Suprapubic skin (tissue), 4 donors: ENCODE data around the gene GARIN5A. TPM values are rescaled to one million over a fixed set of nuclear protein-coding genes. Genes with fewer than 3 reads are reported as not detected.

Source experiments
- DNase-seq, 2 donors: peaks; one replicate each; pipeline ENCODE4 v3.0.0-alpha.2; 2019; ENCODE audit warnings: low spot score in 2 of 2
- H3K27ac ChIP-seq: fragments of 200-600 bp; sonication (generic); one replicate; pipeline ENCODE4 v1.5.1; 2019
- H3K27me3 ChIP-seq: fragments of 200-600 bp; sonication (generic); one replicate; pipeline ENCODE4 v1.5.1; 2019
- H3K36me3 ChIP-seq: fragments of 200-600 bp; sonication (generic); one replicate; pipeline ENCODE4 v1.5.1; 2019
- H3K4me1 ChIP-seq: fragments of 200-600 bp; sonication (generic); one replicate; pipeline ENCODE4 v1.5.1; 2019
- H3K4me3 ChIP-seq: fragments of 200-600 bp; sonication (generic); one replicate; pipeline ENCODE4 v1.5.1; 2019; ENCODE audit warnings: mild to moderate bottlenecking
- H3K9me3 ChIP-seq: fragments of 200-600 bp; sonication (generic); one replicate; pipeline ENCODE4 v1.5.1; 2019
- CTCF ChIP-seq, 2 donors: fragments of 200-600 bp in 1 of 2; fragments of 450-650 bp in 1 of 2; sonication (generic) in 1 of 2; IDR thresholded peaks; one replicate each; pipeline ENCODE4 v1.5.1; 2016 to 2019; ENCODE audit warnings: antibody characterized with exemption in 2 of 2, mild to moderate bottlenecking in 1 of 2, moderate library complexity in 1 of 2
- EP300 ChIP-seq: sonication (generic); formaldehyde crosslinking; IDR thresholded peaks from one replicate; pipeline ENCODE4 v1.6.1; 2017; ENCODE audit warnings: antibody characterized with exemption
- POLR2A ChIP-seq, 2 donors: fragments of 450-650 bp; IDR thresholded peaks; one replicate each; pipeline ENCODE4 v1.6.1; 2017; ENCODE audit warnings: antibody characterized with exemption in 2 of 2, mild to moderate bottlenecking in 2 of 2, moderate library complexity in 2 of 2
- POLR2AphosphoS5 ChIP-seq, 3 donors: sonication (generic); formaldehyde crosslinking; IDR thresholded peaks; one replicate each; pipeline ENCODE4 v1.6.1; 2017; ENCODE audit warnings: antibody characterized with exemption in 3 of 3
- WGBS: methylation state at CpG from one replicate; pipeline ENCODE4 v1.1.5; 2018; 5-methylcytosine and 5-hydroxymethylcytosine counted together
- total RNA-seq, 4 donors: library from RNA; depleted of rRNA; stranded (reverse); fragments of >200 nt; gene quantifications; one replicate each; pipeline ENCODE4 v1.1.0, GENCODE V29; 2016

Gene GARIN5A
- total RNA-seq, 4 donors from 2014 or later, result 3.9 to 5.0 (median 4.2) TPM; not detected in 1

GRCh38 chr19:50460161-50460765 lies 16.4 kb downstream of the GARIN5A start:
- H3K36me3 ChIP-seq, result no peaks in the 10 kb centered on the region
- WGBS, result 23% methylated on average over 13 of the region's 13 CpGs
- no peak for DNase-seq
- no peaks in the 10 kb centered on the region for H3K4me1 ChIP-seq
- H3K27me3 ChIP-seq, result peaks cover 53% of the 10 kb centered on the region
- H3K9me3 ChIP-seq, result no peaks in the 10 kb centered on the region
- H3K4me3 ChIP-seq, result no peak overlapping the region
- TF ChIP-seq POLR2A (IDR thresholded peaks at IDR 0.05), result no peak
- no peak for TF ChIP-seq CTCF (IDR thresholded peaks at IDR 0.05)
- no peak for TF ChIP-seq EP300
- TF ChIP-seq POLR2AphosphoS5 (IDR thresholded peaks at IDR 0.05), result no peak
- no peak overlapping the region for H3K27ac ChIP-seq

- no peak for TF ChIP-seq EP300
- 63% methylated on average over 1 of the region's 1 CpG for WGBS
- Histone ChIP-seq H3K9me3 (no peaks in the 10 kb centered on the region), H3K4me3 (no peak overlapping the region), H3K36me3 (no peaks in the 10 kb centered on the region), H3K27ac (no peak overlapping the region), H3K27me3 (peaks cover 53% of the 10 kb centered on the region), H3K4me1 (no peaks in the 10 kb centered on the region)
- no peak for DNase-seq
Measured at GRCh38 chr19:50459638-50460037, 17.0 kb downstream of the GARIN5A start.

GRCh38 chr19:50459067-50459456 lies 17.6 kb downstream of the GARIN5A start:
- no peak overlapping the region for H3K4me3 ChIP-seq
- H3K9me3 ChIP-seq, result no peaks in the 10 kb centered on the region
- DNase-seq, result no peak
- no peaks in the 10 kb centered on the region for H3K4me1 ChIP-seq
- no peak overlapping the region for H3K27ac ChIP-seq
- peaks cover 53% of the 10 kb centered on the region for H3K27me3 ChIP-seq
- WGBS, result 66% methylated on average over 10 of the region's 32 CpGs
- no peaks in the 10 kb centered on the region for H3K36me3 ChIP-seq
- TF ChIP-seq POLR2AphosphoS5 (IDR thresholded peaks at IDR 0.05) (no peak), EP300 (no peak), CTCF (IDR thresholded peaks at IDR 0.05) (no peak), POLR2A (IDR thresholded peaks at IDR 0.05) (no peak)

- DNase-seq, result no peak
- Histone ChIP-seq H3K9me3 (no peaks in the 10 kb centered on the region), H3K27ac (no peak overlapping the region), H3K4me1 (no peaks in the 10 kb centered on the region), H3K4me3 (no peak overlapping the region), H3K36me3 (no peaks in the 10 kb centered on the region), H3K27me3 (peaks cover 53% of the 10 kb centered on the region)
- 35% methylated on average over 17 of the region's 50 CpGs for WGBS
- TF ChIP-seq POLR2AphosphoS5 (IDR thresholded peaks at IDR 0.05) (no peak), CTCF (IDR thresholded peaks at IDR 0.05) (no peak), POLR2A (IDR thresholded peaks at IDR 0.05) (no peak), EP300 (no peak)
Measured at GRCh38 chr19:50458396-50459066, 18.1 kb downstream of the GARIN5A start.

- WGBS, result 83% methylated on average over 5 of the region's 5 CpGs
- H3K9me3 ChIP-seq, result no peaks in the 10 kb centered on the region
- DNase-seq, result no peak
- H3K27ac ChIP-seq, result no peak overlapping the region
- H3K36me3 ChIP-seq, result no peaks in the 10 kb centered on the region
- no peaks in the 10 kb centered on the region for H3K4me1 ChIP-seq
- H3K27me3 ChIP-seq, result peaks cover 49% of the 10 kb centered on the region
- no peak overlapping the region for H3K4me3 ChIP-seq
- no peak for TF ChIP-seq POLR2A (IDR thresholded peaks at IDR 0.05)
- TF ChIP-seq POLR2AphosphoS5 (IDR thresholded peaks at IDR 0.05), result no peak
- TF ChIP-seq EP300, result no peak
- TF ChIP-seq CTCF (IDR thresholded peaks at IDR 0.05), result no peak
Measured at GRCh38 chr19:50457300-50457699, 19.3 kb downstream of the GARIN5A start.
